ENCODE data around the gene MAST4. TPM values are rescaled to one million over a fixed set of nuclear protein-coding genes. Genes with fewer than 3 reads are reported as not detected.

Gene MAST4
- total and polyA plus RNA-seq, 12 donors: 29.6 to 93.3 (median 76.6) TPM

GRCh38 chr5:67189931-67190330 lies 593.7 kb downstream of the MAST4 start:
- intact Hi-C loops (cut with DNase I): no loop called here
- Histone ChIP-seq H3K9me3 (no peaks in the 10 kb centered on the region), H3K36me3 (no peaks in the 10 kb centered on the region), H3K4me1 (peaks cover 0 to 68% (median 0%) of the 10 kb centered on the region in 9 donors), H3K4me3 (no peak overlapping the region), H3K27ac (peak overlapping the region in 1 of 10 donors; percentile 34), H3K27me3 (no peaks in the 10 kb centered on the region)
- no peak for TF ChIP-seq CTCF (IDR thresholded peaks at IDR 0.05)
- no peak for DNase-seq
- ATAC-seq: no peak
- 98 to 100% methylated on average over 1 of the region's 1 CpG for whole genome bisulfite sequencing, 2 donors

- peaks cover 0 to 72% (median 0%) of the 10 kb centered on the region in 9 donors for H3K4me1 ChIP-seq
- no peak for TF ChIP-seq CTCF (IDR thresholded peaks at IDR 0.05)
- no peaks in the 10 kb centered on the region for H3K36me3 ChIP-seq
- H3K27ac ChIP-seq: peak overlapping the region in 1 of 10 donors; percentile 34
- ATAC-seq (no peak), DNase-seq (no peak)
- intact Hi-C loops (cut with DNase I): no loop called here
- H3K9me3 ChIP-seq: no peaks in the 10 kb centered on the region
- H3K4me3 ChIP-seq: no peak overlapping the region
- WGBS, 2 donors: 94 to 96% methylated on average over 4 of the region's 4 CpGs
- H3K27me3 ChIP-seq: no peaks in the 10 kb centered on the region
Observed at GRCh38 chr5:67190410-67190809, 594.2 kb downstream of the MAST4 start.

GRCh38 chr5:67190861-67191260 lies 594.7 kb downstream of the MAST4 start:
- DNase-seq (no peak), ATAC-seq (no peak)
- no peak overlapping the region for H3K27ac ChIP-seq
- no peaks in the 10 kb centered on the region for H3K9me3 ChIP-seq
- no peak overlapping the region for H3K4me3 ChIP-seq
- 42 to 57% methylated on average over 5 of the region's 5 CpGs for WGBS, 2 donors
- H3K4me1 ChIP-seq: peaks cover 0 to 77% (median 3%) of the 10 kb centered on the region in 9 donors
- H3K36me3 ChIP-seq: no peaks in the 10 kb centered on the region
- TF ChIP-seq CTCF (IDR thresholded peaks at IDR 0.05): no peak
- H3K27me3 ChIP-seq: no peaks in the 10 kb centered on the region
- intact Hi-C loops (cut with DNase I): no loop called here

GRCh38 chr5:67192719-67193438 lies 596.7 kb downstream of the MAST4 start:
- H3K9me3 ChIP-seq: no peaks in the 10 kb centered on the region
- WGBS, 2 donors: 83 to 85% methylated on average over 9 of the region's 9 CpGs
- peak in 2 of 8 donors; percentile 42 to 53 for ATAC-seq
- H3K27ac ChIP-seq: peak overlapping the region in 1 of 10 donors; percentile 78
- no peaks in the 10 kb centered on the region for H3K27me3 ChIP-seq
- intact Hi-C loops (cut with DNase I): no loop called here
- H3K4me3 ChIP-seq: no peak overlapping the region
- no peaks in the 10 kb centered on the region for H3K36me3 ChIP-seq
- DNase-seq: no peak
- peaks cover 0 to 80% (median 8%) of the 10 kb centered on the region in 9 donors for H3K4me1 ChIP-seq
- no peak for TF ChIP-seq CTCF (IDR thresholded peaks at IDR 0.05)
